ENCODE data around the gene OLFM1. TPM values are rescaled to one million over a fixed set of nuclear protein-coding genes. Genes with fewer than 3 reads are reported as not detected.

The OLFM1 gene
- total and polyA plus RNA-seq, 4 donors: 2.0 to 5.9 (median 4.4) TPM

- TF ChIP-seq SP1 (IDR thresholded peaks at IDR 0.05) (no peak), MAX (IDR thresholded peaks at IDR 0.05) (no peak), REST (IDR thresholded peaks at IDR 0.05) (no peak), ZBTB33 (IDR thresholded peaks at IDR 0.05) (no peak), YY1 (IDR thresholded peaks at IDR 0.05) (no peak), CTCF (IDR thresholded peaks at IDR 0.05; ENCODE audit: low read depth, low read length, missing input control) (no peak), EGR1 (IDR thresholded peaks at IDR 0.05; ENCODE audit: low read depth in 2 of 2) (no peak), GABPA (IDR thresholded peaks at IDR 0.05 in 1 of 2, conservative IDR thresholded peaks at IDR 0.05 in 1 of 2) (no peak), RXRA (IDR thresholded peaks at IDR 0.05) (no peak), TAF1 (conservative IDR thresholded peaks at IDR 0.05) (no peak), JUND (IDR thresholded peaks at IDR 0.05) (no peak), FOXA1 (IDR thresholded peaks at IDR 0.05) (no peak), NR2F2 (IDR thresholded peaks at IDR 0.05) (no peak), RAD21 (IDR thresholded peaks at IDR 0.05) (no peak), FOXA2 (IDR thresholded peaks at IDR 0.05) (no peak), HNF4A (conservative IDR thresholded peaks at IDR 0.05) (no peak)
- peaks cover 0 to 9% (median 3%) of the 10 kb centered on the region in 4 donors for H3K27me3 ChIP-seq (ENCODE audit: control insufficient read depth in 4 of 4, insufficient read depth in 4 of 4, low read length in 3 of 4)
- WGBS: 48% methylated on average over 22 of the region's 22 CpGs
- no peak overlapping the region for H3K27ac ChIP-seq (ENCODE audit: low read depth in 1 of 2, low read length in 2 of 2)
- no peak overlapping the region for H3K4me3 ChIP-seq (ENCODE audit: low read depth in 1 of 3, low read length in 3 of 3)
- no peaks in the 10 kb centered on the region for H3K36me3 ChIP-seq (ENCODE audit: control insufficient read depth in 4 of 4, insufficient read depth in 3 of 4, low read depth in 1 of 4, low read length in 3 of 4)
- DNase-seq (ENCODE audit: low spot score): no peak
- H3K9me3 ChIP-seq (ENCODE audit: control insufficient read depth in 4 of 4, low read length in 3 of 4): no peaks in the 10 kb centered on the region
- no peak overlapping the region for H3K9ac ChIP-seq (ENCODE audit: low read depth in 1 of 2, low read length in 2 of 2)
- H3K4me1 ChIP-seq (ENCODE audit: control insufficient read depth in 4 of 4, insufficient read depth in 4 of 4, low read length in 3 of 4): no peaks in the 10 kb centered on the region
Measured at GRCh38 chr9:135070198-135070951, 17.1 kb upstream of the OLFM1 start.

Measured in liver (tissue), 9 donors.